HepG2 (cell line): Measurements from ENCODE around the gene STN1. TPM values are rescaled to one million over a fixed set of nuclear protein-coding genes. Genes with fewer than 3 reads are reported as not detected.
A peak's percentile ranks its signal among the peaks of the same experiment; 100 is the strongest.

ENCODE experiments used
- CENPX ChIP-seq: sonication (generic); formaldehyde crosslinking; IDR thresholded peaks from 2 replicates; pipeline ENCODE4 v1.9.0; 2021; ENCODE audit warnings: mild to moderate bottlenecking, missing genetic modification reagents, moderate library complexity
- FOXK1 ChIP-seq: sonication (generic); formaldehyde crosslinking; IDR thresholded peaks from 2 replicates; pipeline ENCODE4 v1.4.0; 2020; ENCODE audit warnings: low read depth, missing genetic modification reagents, borderline replicate concordance
- GABPB1 ChIP-seq: IDR thresholded peaks from 2 replicates; pipeline ENCODE4 v1.6.1; 2016; ENCODE audit warnings: mild to moderate bottlenecking, missing genetic modification reagents, moderate library complexity, missing compliant biosample characterization
- ISL2 ChIP-seq: sonication (generic); formaldehyde crosslinking; IDR thresholded peaks from 2 replicates; pipeline ENCODE4 v1.5.0; 2020; ENCODE audit warnings: missing genetic modification reagents
- KAT2B ChIP-seq: fragments of 150-350 bp; IDR thresholded peaks from 2 replicates; pipeline ENCODE4 v1.6.1; 2014; ENCODE audit warnings: low read depth, low read length, borderline replicate concordance
- KAT7 ChIP-seq: IDR thresholded peaks from 2 replicates; pipeline ENCODE4 v1.6.1; 2018; ENCODE audit warnings: borderline replicate concordance, missing compliant biosample characterization
- KDM2A ChIP-seq: sonication (generic); formaldehyde crosslinking; IDR thresholded peaks from 2 replicates; pipeline ENCODE4 v1.4.0; 2020; ENCODE audit warnings: low read depth, missing genetic modification reagents, borderline replicate concordance
- KDM5B ChIP-seq: sonication (generic); formaldehyde crosslinking; IDR thresholded peaks from 2 replicates; pipeline ENCODE4 v1.4.0; 2020; ENCODE audit warnings: missing genetic modification reagents, mild to moderate bottlenecking, borderline replicate concordance
- NAIF1 ChIP-seq: sonication (generic); formaldehyde crosslinking; IDR thresholded peaks from 2 replicates; pipeline ENCODE4 v1.5.0; 2020; ENCODE audit warnings: mild to moderate bottlenecking, missing genetic modification reagents, borderline replicate concordance
- PHF8 ChIP-seq: sonication (generic); formaldehyde crosslinking; IDR thresholded peaks from 2 replicates; pipeline ENCODE4 v1.5.0; 2020; ENCODE audit warnings: missing genetic modification reagents
- SCMH1 ChIP-seq: sonication (generic); formaldehyde crosslinking; IDR thresholded peaks from 2 replicates; pipeline ENCODE4 v1.9.0; 2021; ENCODE audit warnings: missing genetic modification reagents, mild to moderate bottlenecking, borderline replicate concordance
- SRSF4 ChIP-seq: fragments of 200-400 bp; formaldehyde crosslinking; IDR thresholded peaks from one replicate; pipeline ENCODE4 v1.6.1; 2018; ENCODE audit warnings: mild to moderate bottlenecking, low read depth, low read length, moderate library complexity; ENCODE audit not compliant: poor library complexity, severe bottlenecking
- ZBTB14 ChIP-seq: sonication (generic); formaldehyde crosslinking; IDR thresholded peaks from 2 replicates; pipeline ENCODE4 v1.4.0; 2020; ENCODE audit warnings: missing genetic modification reagents
- ZBTB26 ChIP-seq: IDR thresholded peaks from 2 replicates; pipeline ENCODE4 v1.6.1; 2016; ENCODE audit warnings: missing compliant biosample characterization, missing genetic modification reagents, borderline replicate concordance
- ZNF274 ChIP-seq: sonication (generic); formaldehyde crosslinking; IDR thresholded peaks from 2 replicates; pipeline ENCODE4 v1.5.1; 2020; ENCODE audit warnings: mild to moderate bottlenecking, missing genetic modification reagents
- ZNF34 ChIP-seq: sonication (generic); formaldehyde crosslinking; IDR thresholded peaks from 2 replicates; pipeline ENCODE4 v1.4.0; 2020; ENCODE audit warnings: mild to moderate bottlenecking, missing genetic modification reagents, borderline replicate concordance
- ZNF614 ChIP-seq: IDR thresholded peaks from 2 replicates; pipeline ENCODE4 v1.6.1; 2018; ENCODE audit warnings: missing biosample characterization, missing genetic modification reagents, inconsistent platforms, borderline replicate concordance
- ZNF766 ChIP-seq: sonication (generic); formaldehyde crosslinking; IDR thresholded peaks from 2 replicates; pipeline ENCODE4 v1.5.0; 2020; ENCODE audit warnings: missing genetic modification reagents, borderline replicate concordance
- ZNF878 ChIP-seq: sonication (generic); formaldehyde crosslinking; IDR thresholded peaks from 2 replicates; pipeline ENCODE4 v1.8.1; 2023; ENCODE audit warnings: mild to moderate bottlenecking, missing genetic modification reagents, moderate library complexity
- ZSCAN5A ChIP-seq: sonication (generic); formaldehyde crosslinking; IDR thresholded peaks from 2 replicates; pipeline ENCODE4 v1.8.0; 2022; ENCODE audit warnings: mild to moderate bottlenecking, missing genetic modification reagents, borderline replicate concordance
- polyA plus RNA-seq, 8 experiments: library from polyadenylated mRNA; depleted of rRNA in 3 of 8; stranded (reverse) in 7 of 8; unstranded in 1 of 8; fragments of >200 nt; fragmentation: Illumina TruSeq in 4 of 8; extraction: Trizol in 4 of 8; gene quantifications; 2 replicates each; pipeline versions ENCODE4 v1.2.1 to v1.2.3, GENCODE V29; 2011 to 2016; ENCODE audit warnings: low read depth in 4 of 8, missing spikeins in 1 of 8, mixed read lengths in 1 of 8; ENCODE audit not compliant: insufficient read depth in 1 of 8
- total RNA-seq, 5 experiments: library from RNA; depleted of rRNA; stranded (reverse); fragments of >200 nt; fragmentation: Illumina TruSeq; extraction: Trizol; gene quantifications; 2 replicates each; pipeline ENCODE4 v1.2.3, GENCODE V29; 2016; ENCODE audit warnings: low read depth in 1 of 5
- TF ChIP-seq, protein P1 (sequence below): sonication (generic); formaldehyde crosslinking; IDR thresholded peaks from 2 replicates; pipeline ENCODE4 v1.8.0; 2022; ENCODE audit warnings: mild to moderate bottlenecking, missing genetic modification reagents

STN1 gene
- total and polyA plus RNA-seq, 2 of the 13 experiments (the other 11 are each of a cell fraction or from before 2014, with no cell fraction given), result 17.6 to 22.7 TPM

GRCh38 chr10:103855852-103856796 lies 61.9 kb downstream of the STN1 start (continued):
- TF ChIP-seq ZNF878 (peak; percentile 75; the same call in 1 of the 2 replicates), KDM5B (CRISPR knock-in tag) (no peak), ZNF274 (CRISPR knock-in tag) (0 out of 2 replicates have a peak, but pooled peaks have one; percentile 18), SCMH1 (CRISPR knock-in tag) (no peak), ISL2 (CRISPR knock-in tag) (peak; percentile 73; the same call in 1 of the 2 replicates), ZBTB14 (CRISPR knock-in tag) (no peak), NAIF1 (CRISPR knock-in tag) (no peak), ZNF34 (no peak), KAT7 (no peak; the same call in 1 of the 2 replicates), PHF8 (CRISPR knock-in tag) (no peak), GABPB1 (CRISPR knock-in tag) (peak; percentile 37), SRSF4 (no peak), KDM2A (CRISPR knock-in tag) (0 out of 2 replicates have a peak, but pooled peaks have one; percentile 57), FOXK1 (CRISPR knock-in tag) (peak; percentile 68; the same call in 1 of the 2 replicates), ZSCAN5A (no peak), ZNF614 (CRISPR knock-in tag) (no peak), ZBTB26 (peak; percentile 33; the same call in 1 of the 2 replicates), CENPX (CRISPR knock-in tag) (no peak), ZNF766 (CRISPR knock-in tag) (no peak), KAT2B (peak; percentile 99)
- TF ChIP-seq, protein P1, sequence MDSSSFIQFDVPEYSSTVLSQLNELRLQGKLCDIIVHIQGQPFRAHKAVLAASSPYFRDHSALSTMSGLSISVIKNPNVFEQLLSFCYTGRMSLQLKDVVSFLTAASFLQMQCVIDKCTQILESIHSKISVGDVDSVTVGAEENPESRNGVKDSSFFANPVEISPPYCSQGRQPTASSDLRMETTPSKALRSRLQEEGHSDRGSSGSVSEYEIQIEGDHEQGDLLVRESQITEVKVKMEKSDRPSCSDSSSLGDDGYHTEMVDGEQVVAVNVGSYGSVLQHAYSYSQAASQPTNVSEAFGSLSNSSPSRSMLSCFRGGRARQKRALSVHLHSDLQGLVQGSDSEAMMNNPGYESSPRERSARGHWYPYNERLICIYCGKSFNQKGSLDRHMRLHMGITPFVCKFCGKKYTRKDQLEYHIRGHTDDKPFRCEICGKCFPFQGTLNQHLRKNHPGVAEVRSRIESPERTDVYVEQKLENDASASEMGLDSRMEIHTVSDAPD (CRISPR knock-in tag), result no peak
